H1 (cell line): ENCODE data around the gene TMEM120B. TPM values are rescaled to one million over a fixed set of nuclear protein-coding genes. Genes with fewer than 3 reads are reported as not detected.

Source experiments
- CHD2 ChIP-seq: IDR thresholded peaks from 2 replicates; pipeline ENCODE4 v1.6.1; 2012; ENCODE audit warnings: low read length, improper control_type of control experiment
- CHD7 ChIP-seq: fragments of 300-600 bp; sonication (generic); IDR thresholded peaks from 2 replicates; pipeline ENCODE4 v1.7.1; 2012; ENCODE audit warnings: low read length, moderate library complexity, mild to moderate bottlenecking, inconsistent platforms; ENCODE audit not compliant: insufficient replicate concordance
- CTBP2 ChIP-seq: IDR thresholded peaks from 2 replicates; pipeline ENCODE4 v1.7.0; 2011; ENCODE audit warnings: borderline replicate concordance, mild to moderate bottlenecking, moderate library complexity, mixed read lengths, low read length; ENCODE audit not compliant: insufficient read depth, insufficient read length
- GABPA ChIP-seq: IDR thresholded peaks from 2 replicates; pipeline ENCODE4 v1.6.1; 2011; ENCODE audit warnings: mild to moderate bottlenecking, low read length, moderate library complexity, borderline replicate concordance; ENCODE audit not compliant: insufficient read depth
- JUND ChIP-seq: IDR thresholded peaks from 2 replicates; pipeline ENCODE4 v1.6.1; 2011; ENCODE audit warnings: mild to moderate bottlenecking, improper control_type of control experiment, low read length
- KDM1A ChIP-seq: fragments of 200-600, 300-600 bp; sonication (generic); IDR thresholded peaks from 2 replicates; pipeline ENCODE4 v1.7.1; 2016; ENCODE audit warnings: mild to moderate bottlenecking, low read length, borderline replicate concordance
- MAX ChIP-seq: IDR thresholded peaks from 2 replicates; pipeline ENCODE4 v1.6.1; 2012; ENCODE audit warnings: inconsistent platforms
- polyA plus RNA-seq, 7 experiments: library from polyadenylated mRNA; depleted of rRNA in 3 of 7; stranded (reverse) in 5 of 7; unstranded in 2 of 7; fragments of >200 nt in 5 of 7; fragments of 200-250 nt in 2 of 7; gene quantifications; 1 replicate in 5 of 7; 2 replicates in 1 of 7; 4 replicates in 1 of 7; pipeline versions ENCODE4 v1.2.1 to v1.2.3, GENCODE V29; 2011 to 2013; ENCODE audit warnings: missing spikeins in 2 of 7, mixed read lengths in 2 of 7
- total RNA-seq: library from RNA; stranded (reverse); fragmentation: NEBNext Ultra II Directional; extraction: Animal tissue kit (Norgen Biotek cat#: 25700); gene quantifications from 2 replicates; pipeline ENCODE4 v1.2.1, GENCODE V29; 2021

Gene TMEM120B
- total and polyA plus RNA-seq, 2 of the 8 experiments (the other 6 are each of a cell fraction or from before 2014, with no cell fraction given) = 22.0 to 29.1 TPM

GRCh38 chr12:121729021-121729420, 16.5 kb downstream of the TMEM120B start (continued):
- TF ChIP-seq CHD7 = no peak
- no peak for TF ChIP-seq MAX
- TF ChIP-seq CHD2 = no peak
- TF ChIP-seq JUND = no peak
- no peak for TF ChIP-seq KDM1A
- TF ChIP-seq GABPA = no peak
- TF ChIP-seq CTBP2 = no peak
